DMS53 (cell line): Measurements from ENCODE around the gene PTPN6.
A peak's percentile ranks its signal among the peaks of the same experiment; 100 is the strongest.
"Not testable (repeated sequence)": the region's sequence is repeated elsewhere in the genome, so short reads cannot be mapped to it uniquely, and the experiment has no call there.

ENCODE experiments used
- DNase-seq: peaks from one replicate; lab custom pipeline; 2025; lab: John Stamatoyannopoulos, UW

Gene PTPN6

GRCh38 chr12:6950811-6951540, at the start of gene PTPN6:
Gene PTPN6 (plus strand): TSS chr12:6951356. CDS start chr12:6951513, 157 bp downstream.
- DNase-seq, result no peak

GRCh38 chr12:6902448-6902847, 48.7 kb upstream of the PTPN6 start:
- DNase-seq, result no peak

- peak; percentile 60 for DNase-seq
These were observed 47.4 kb upstream of the PTPN6 start for GRCh38 chr12:6903722-6904121.

GRCh38 chr12:6904280-6905276, 46.6 kb upstream of the PTPN6 start, which contains the start of gene LRRC23:
Gene LRRC23 (plus strand): TSS chr12:6904822. CDS start chr12:6905634, 812 bp downstream.
- DNase-seq, result peak; percentile 100

GRCh38 chr12:6905414-6906040, 45.6 kb upstream of the PTPN6 start:
- DNase-seq, result no peak

- not testable (repeated sequence) for DNase-seq
These were observed 43.0 kb upstream of the PTPN6 start for GRCh38 chr12:6908141-6908540.

GRCh38 chr12:6909421-6910145, 41.6 kb upstream of the PTPN6 start:
- DNase-seq, result no peak

GRCh38 chr12:6912164-6912935, 38.8 kb upstream of the PTPN6 start:
- DNase-seq, result no peak

- DNase-seq, result peak; percentile 88
These were observed 36.8 kb upstream of the PTPN6 start, which contains the start of gene ENO2 for GRCh38 chr12:6914246-6914946. Gene ENO2 (plus strand): TSS chr12:6914580. CDS start chr12:6915833, 1,253 bp downstream.

- DNase-seq, result peak; percentile 65
These were observed 36.0 kb upstream of the PTPN6 start for GRCh38 chr12:6914947-6915788.

GRCh38 chr12:6915789-6916285, 35.3 kb upstream of the PTPN6 start:
- no peak for DNase-seq

GRCh38 chr12:6916426-6917200, 34.5 kb upstream of the PTPN6 start:
- no peak for DNase-seq

- no peak for DNase-seq
These were observed 33.5 kb upstream of the PTPN6 start for GRCh38 chr12:6917491-6918231.

- DNase-seq, result no peak
These were observed 31.6 kb upstream of the PTPN6 start for GRCh38 chr12:6919588-6919987.

GRCh38 chr12:6921539-6921938, 29.6 kb upstream of the PTPN6 start:
- DNase-seq, result no peak

GRCh38 chr12:6921996-6922946, 28.9 kb upstream of the PTPN6 start:
- DNase-seq, result peak; percentile 75
